Calu3 (cell line): ENCODE results near the gene PREP. TPM values are rescaled to one million over a fixed set of nuclear protein-coding genes. Genes with fewer than 3 reads are reported as not detected.

Experiments used
- BruUV-seq: library from RNA; stranded (reverse); fragments of 400-500 nt; replicated peaks from 2 replicates; lab custom pipeline; 2021; lab: Mats Ljungman, UMichigan
- CTCF ChIA-PET: fragments of 300-600 bp; sonication (Branson Sonifier 250); formaldehyde crosslinking; loops from one replicate; lab custom pipeline; 2022; ENCODE audit warnings: antibody characterized with exemption; lab: Charles Lee
- DNase-seq: peaks from one replicate; pipeline ENCODE4 v3.0.0; 2022
- H3K27ac Mint-ChIP-seq: one replicate; pipeline ENCODE4 v1.8.0; 2022; ENCODE audit warnings: mixed read lengths; ENCODE audit not compliant: unreplicated experiment
- H3K27me3 Mint-ChIP-seq: one replicate; pipeline ENCODE4 v1.8.0; 2022; ENCODE audit warnings: mixed read lengths; ENCODE audit not compliant: unreplicated experiment
- H3K36me3 Mint-ChIP-seq: one replicate; pipeline ENCODE4 v1.8.0; 2022; ENCODE audit warnings: mild to moderate bottlenecking, moderate library complexity, mixed read lengths; ENCODE audit not compliant: insufficient read depth, unreplicated experiment
- H3K4me1 Mint-ChIP-seq: one replicate; pipeline ENCODE4 v1.8.0; 2022; ENCODE audit warnings: mild to moderate bottlenecking, low read depth, mixed read lengths; ENCODE audit not compliant: unreplicated experiment
- H3K4me3 Mint-ChIP-seq: one replicate; pipeline ENCODE4 v1.8.0; 2022; ENCODE audit warnings: mild to moderate bottlenecking, low read depth, moderate library complexity, mixed read lengths; ENCODE audit not compliant: unreplicated experiment
- H3K9me3 Mint-ChIP-seq: one replicate; pipeline ENCODE4 v1.8.0; 2022; ENCODE audit warnings: low read depth, mixed read lengths; ENCODE audit not compliant: unreplicated experiment
- CTCF ChIP-seq: fragments of 200-600 bp; IDR thresholded peaks from one replicate; pipeline ENCODE4 v1.8.0; 2022; ENCODE audit warnings: antibody characterized with exemption; ENCODE audit not compliant: unreplicated experiment
- intact Hi-C: fragments of 100-400 bp; cut with micrococcal nuclease; formaldehyde crosslinking; loops from one replicate; pipeline ENCODE4 v1.10.0; 2022; ENCODE audit not compliant: unreplicated experiment
- total RNA-seq: library from RNA; stranded (reverse); gene quantifications from 2 replicates; pipeline ENCODE4 v1.2.3, GENCODE V29; 2022

PREP gene
- total RNA-seq, 1 experiment from 2014 or later: 70.4 TPM

GRCh38 chr6:105292689-105293339, 110.1 kb downstream of the PREP start:
- Mint-ChIP-seq H3K9me3 (no peaks in the 10 kb centered on the region), H3K4me3 (no peak overlapping the region), H3K27ac (no peak overlapping the region), H3K4me1 (peaks cover 12% of the 10 kb centered on the region), H3K27me3 (no peaks in the 10 kb centered on the region), H3K36me3 (no peaks in the 10 kb centered on the region)
- CTCF ChIA-PET: no interaction called here
- intact Hi-C loops: no loop called here
- no TSS peak for BruUV-seq
- no peak for TF ChIP-seq CTCF
- no peak for DNase-seq

- intact Hi-C loops: no loop called here
- Mint-ChIP-seq H3K36me3 (no peaks in the 10 kb centered on the region), H3K9me3 (no peaks in the 10 kb centered on the region), H3K4me3 (no peak overlapping the region), H3K4me1 (peaks cover 12% of the 10 kb centered on the region), H3K27ac (peak overlapping the region; percentile 7), H3K27me3 (no peaks in the 10 kb centered on the region)
- CTCF ChIA-PET: no interaction called here
- TF ChIP-seq CTCF: no peak
- BruUV-seq: no TSS peak
- DNase-seq: no peak
Measured at GRCh38 chr6:105291525-105291924, 111.4 kb downstream of the PREP start.

- Mint-ChIP-seq H3K4me1 (peaks cover 8% of the 10 kb centered on the region), H3K9me3 (no peaks in the 10 kb centered on the region), H3K36me3 (peaks cover 18% of the 10 kb centered on the region), H3K4me3 (no peak overlapping the region), H3K27ac (no peak overlapping the region), H3K27me3 (no peaks in the 10 kb centered on the region)
- no TSS peak for BruUV-seq
- no peak for TF ChIP-seq CTCF
- DNase-seq: no peak
- intact Hi-C loops: no loop called here
- CTCF ChIA-PET: no interaction called here
Measured at GRCh38 chr6:105282631-105283585, 120.0 kb downstream of the PREP start.

- BruUV-seq: no TSS peak
- no peaks in the 10 kb centered on the region for H3K27me3 Mint-ChIP-seq
- no peak for TF ChIP-seq CTCF
- no peak overlapping the region for H3K27ac Mint-ChIP-seq
- peaks cover under 1% of the 10 kb centered on the region for H3K4me1 Mint-ChIP-seq
- intact Hi-C loops: no loop called here
- H3K36me3 Mint-ChIP-seq: peaks cover 18% of the 10 kb centered on the region
- H3K9me3 Mint-ChIP-seq: no peaks in the 10 kb centered on the region
- CTCF ChIA-PET: no interaction called here
- no peak overlapping the region for H3K4me3 Mint-ChIP-seq
- no peak for DNase-seq
Measured at GRCh38 chr6:105280033-105280432, 122.8 kb downstream of the PREP start.
